HUES48 (cell line): ENCODE data around the gene B4GALT7.
"Not testable (repeated sequence)": the region's sequence is repeated elsewhere in the genome, so short reads cannot be mapped to it uniquely, and the experiment has no call there.

Experiments used
- H3K27ac ChIP-seq: one replicate; pipeline ENCODE4 v1.7.0; 2013; ENCODE audit warnings: low read depth, low read length, inconsistent platforms
- H3K27me3 ChIP-seq: 2 replicates; pipeline ENCODE4 v1.6.1; 2013; ENCODE audit warnings: mild to moderate bottlenecking, low read length; ENCODE audit not compliant: control insufficient read depth, insufficient read depth
- H3K36me3 ChIP-seq: 2 replicates; pipeline ENCODE4 v1.6.1; 2013; ENCODE audit warnings: low read length; ENCODE audit not compliant: control insufficient read depth, insufficient read depth
- H3K4me1 ChIP-seq: 2 replicates; pipeline ENCODE4 v1.6.1; 2013; ENCODE audit warnings: mild to moderate bottlenecking, low read length; ENCODE audit not compliant: control insufficient read depth, insufficient read depth
- H3K4me3 ChIP-seq: 2 replicates; pipeline ENCODE4 v1.5.1; 2013; ENCODE audit warnings: mild to moderate bottlenecking, low read depth, low read length
- H3K9ac ChIP-seq: 2 replicates; pipeline ENCODE4 v1.6.1; 2013; ENCODE audit warnings: mild to moderate bottlenecking, low read depth, low read length, moderate library complexity
- H3K9me3 ChIP-seq: 2 replicates; pipeline ENCODE4 v1.6.1; 2013; ENCODE audit warnings: low read length; ENCODE audit not compliant: control insufficient read depth, insufficient read depth

B4GALT7 gene

DNA sequence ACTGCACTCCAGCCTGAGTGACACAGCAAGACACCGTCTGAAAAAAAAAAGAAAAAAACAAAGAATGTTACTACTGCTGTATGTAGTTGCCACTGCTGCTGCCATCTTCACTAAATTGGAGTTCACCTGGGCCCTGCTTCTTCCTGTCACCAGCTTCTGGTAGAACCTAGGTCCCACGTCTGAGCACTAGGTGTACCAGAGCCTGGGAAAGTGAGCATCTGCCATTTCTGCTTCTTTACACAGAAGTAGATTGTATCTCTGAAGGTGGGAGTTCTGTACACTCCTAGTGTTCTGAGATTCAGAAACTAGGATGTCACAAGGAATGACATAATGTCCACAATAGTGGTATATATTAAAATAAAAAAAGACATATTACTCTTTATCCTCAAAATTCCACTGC, 51.3 kb downstream of the B4GALT7 start:
- not testable (repeated sequence) for H3K9ac ChIP-seq, H3K27me3 ChIP-seq, H3K27ac ChIP-seq, H3K9me3 ChIP-seq, H3K4me1 ChIP-seq, H3K36me3 ChIP-seq, H3K4me3 ChIP-seq

DNA sequence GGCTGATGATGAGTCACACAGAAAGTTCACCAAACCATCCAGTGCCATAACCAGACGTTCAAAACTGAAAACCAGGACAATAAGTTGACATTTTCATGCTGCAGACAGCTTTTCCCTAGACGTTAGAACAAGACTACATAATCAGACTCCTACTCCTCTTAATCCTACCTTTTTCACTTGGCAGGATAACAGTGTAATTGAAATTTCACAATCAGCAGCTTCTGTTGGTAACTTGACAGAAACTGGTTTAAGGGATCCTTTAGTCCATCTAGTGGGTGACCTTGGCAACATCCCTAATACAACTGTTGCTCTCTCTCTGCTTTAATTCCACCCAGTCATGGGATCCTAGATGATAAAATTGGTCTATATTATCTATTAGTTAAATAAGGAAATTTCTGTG, 57.9 kb downstream of the B4GALT7 start:
- not testable (repeated sequence) for H3K27ac ChIP-seq, H3K27me3 ChIP-seq, H3K9me3 ChIP-seq, H3K4me1 ChIP-seq, H3K36me3 ChIP-seq, H3K4me3 ChIP-seq, H3K9ac ChIP-seq

DNA sequence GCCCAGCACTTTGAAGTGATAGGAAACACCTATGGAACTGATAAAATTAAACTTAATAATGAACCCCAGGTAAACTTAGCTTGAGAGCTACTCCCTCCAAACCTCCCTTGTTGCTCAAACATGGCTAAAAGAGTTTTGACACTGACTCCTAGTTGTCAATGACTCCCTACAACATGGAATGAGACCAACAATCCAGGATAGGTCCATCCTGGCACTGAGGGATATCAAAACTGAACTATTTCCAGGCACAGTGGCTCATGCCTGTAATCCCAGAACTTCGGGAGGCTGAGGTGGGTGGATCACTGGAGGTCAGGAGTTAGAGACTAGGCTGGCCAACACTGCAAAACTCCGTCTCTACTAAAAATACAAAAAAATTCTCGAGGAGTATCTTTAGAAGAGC, 58.6 kb downstream of the B4GALT7 start:
- H3K4me3 ChIP-seq, H3K4me1 ChIP-seq, H3K9me3 ChIP-seq, H3K27me3 ChIP-seq, H3K27ac ChIP-seq, H3K36me3 ChIP-seq, H3K9ac ChIP-seq: not testable (repeated sequence)
